HEK293 (cell line): ENCODE results near the gene MMS19.
A peak's percentile ranks its signal among the peaks of the same experiment; 100 is the strongest.

Source experiments
- CTCF ChIA-PET: fragments of 350-600 bp; formaldehyde crosslinking; extraction: SDS; loops from one replicate; lab custom pipeline; 2021; ENCODE audit warnings: antibody characterized with exemption; lab: Yijun Ruan, JAX
- POLR2A ChIA-PET: fragments of 300-600 bp; formaldehyde crosslinking; extraction: SDS; loops from one replicate; lab custom pipeline; 2020; ENCODE audit warnings: antibody characterized with exemption, inconsistent platforms; lab: Yijun Ruan, JAX
- H3K27ac ChIP-seq: fragments of 200-500 bp; sonication (Bioruptor generic); 2 replicates; pipeline ENCODE4 v1.5.1; 2014; ENCODE audit warnings: low read depth, low read length, control low read depth, inconsistent platforms; ENCODE audit errors: extremely low read depth
- H3K36me3 ChIP-seq, 2 experiments: fragments of 200-500 bp in 1 of 2; sonication (Bioruptor generic) in 1 of 2; 1 replicate in 1 of 2; 2 replicates in 1 of 2; pipeline ENCODE4 v1.5.1; 2014 to 2017; ENCODE audit warnings: inconsistent platforms in 2 of 2, low read length in 2 of 2; ENCODE audit not compliant: control insufficient read depth in 2 of 2, insufficient read depth in 1 of 2
- H3K4me1 ChIP-seq: fragments of 200-500 bp; sonication (Bioruptor generic); 2 replicates; pipeline ENCODE4 v1.5.1; 2014; ENCODE audit warnings: mild to moderate bottlenecking, low read length, inconsistent platforms; ENCODE audit not compliant: control insufficient read depth, insufficient read depth
- H3K4me3 ChIP-seq: 2 replicates; pipeline ENCODE4 v1.5.1; 2011; ENCODE audit warnings: low read depth, mild to moderate bottlenecking, control low read depth, low read length, moderate library complexity
- H3K9me3 ChIP-seq: fragments of 200-500 bp; sonication (Bioruptor generic); 2 replicates; pipeline ENCODE4 v1.5.1; 2014; ENCODE audit warnings: low read depth, low read length, inconsistent platforms; ENCODE audit not compliant: control insufficient read depth, insufficient read depth
- BCL11A ChIP-seq: fragments of 450-650 bp; formaldehyde crosslinking; IDR thresholded peaks from 2 replicates; pipeline ENCODE4 v1.5.1; 2016; ENCODE audit warnings: low read depth, missing biosample characterization, missing genetic modification characterization
- BCL11B ChIP-seq: fragments of 450-650 bp; formaldehyde crosslinking; IDR thresholded peaks from 2 replicates; pipeline ENCODE4 v1.5.1; 2016; ENCODE audit warnings: low read depth, missing biosample characterization, missing genetic modification characterization
- KLF10 ChIP-seq: fragments of 450-650 bp; IDR thresholded peaks from 2 replicates; pipeline ENCODE4 v1.5.1; 2018; ENCODE audit warnings: missing biosample characterization, mild to moderate bottlenecking, missing genetic modification characterization
- SP2 ChIP-seq: fragments of 450-650 bp; formaldehyde crosslinking; IDR thresholded peaks from 2 replicates; pipeline ENCODE4 v1.5.1; 2016; ENCODE audit warnings: missing biosample characterization, missing genetic modification characterization
- ZEB2 ChIP-seq: fragments of 450-650 bp; formaldehyde crosslinking; IDR thresholded peaks from 2 replicates; pipeline ENCODE4 v1.5.1; 2016; ENCODE audit warnings: missing biosample characterization, missing genetic modification characterization
- ZNF114 ChIP-seq: fragments of 450-650 bp; formaldehyde crosslinking; IDR thresholded peaks from 2 replicates; pipeline ENCODE4 v1.5.0; 2017; ENCODE audit warnings: missing biosample characterization, missing genetic modification characterization
- ZNF169 ChIP-seq: fragments of 450-650 bp; formaldehyde crosslinking; IDR thresholded peaks from 2 replicates; pipeline ENCODE4 v1.5.1; 2016; ENCODE audit warnings: missing biosample characterization, missing genetic modification characterization
- ZNF174 ChIP-seq: fragments of 450-650 bp; formaldehyde crosslinking; IDR thresholded peaks from 2 replicates; pipeline ENCODE4 v1.5.0; 2017; ENCODE audit warnings: missing biosample characterization, mild to moderate bottlenecking, missing genetic modification characterization
- ZNF175 ChIP-seq: fragments of 450-650 bp; formaldehyde crosslinking; IDR thresholded peaks from 2 replicates; pipeline ENCODE4 v1.5.1; 2016; ENCODE audit warnings: missing biosample characterization, missing genetic modification characterization
- ZNF211 ChIP-seq: fragments of 450-650 bp; formaldehyde crosslinking; IDR thresholded peaks from 2 replicates; pipeline ENCODE4 v1.5.1; 2016; ENCODE audit warnings: low read depth, missing biosample characterization, missing genetic modification characterization
- ZNF223 ChIP-seq: fragments of 450-650 bp; formaldehyde crosslinking; IDR thresholded peaks from 2 replicates; pipeline ENCODE4 v1.5.1; 2016; ENCODE audit warnings: missing biosample characterization, missing genetic modification characterization
- ZNF394 ChIP-seq: fragments of 450-650 bp; formaldehyde crosslinking; IDR thresholded peaks from 2 replicates; pipeline ENCODE4 v1.5.1; 2016; ENCODE audit warnings: missing biosample characterization, missing genetic modification characterization, mild to moderate bottlenecking, moderate library complexity, borderline replicate concordance
- ZNF514 ChIP-seq: fragments of 450-650 bp; formaldehyde crosslinking; IDR thresholded peaks from 2 replicates; pipeline ENCODE4 v1.5.1; 2016; ENCODE audit warnings: missing biosample characterization, missing genetic modification characterization
- ZNF777 ChIP-seq: fragments of 450-650 bp; formaldehyde crosslinking; IDR thresholded peaks from 2 replicates; pipeline ENCODE4 v1.5.1; 2017; ENCODE audit warnings: missing biosample characterization, missing genetic modification characterization, borderline replicate concordance
- ZNF843 ChIP-seq: fragments of 450-650 bp; formaldehyde crosslinking; IDR thresholded peaks from 2 replicates; pipeline ENCODE4 v1.5.1; 2016; ENCODE audit warnings: missing biosample characterization, missing genetic modification characterization
- ZSCAN23 ChIP-seq: fragments of 450-650 bp; formaldehyde crosslinking; IDR thresholded peaks from 2 replicates; pipeline ENCODE4 v1.5.1; 2016; ENCODE audit warnings: missing biosample characterization, missing genetic modification characterization
- TF ChIP-seq, protein P1 (sequence below): fragments of 450-650 bp; formaldehyde crosslinking; IDR thresholded peaks from 2 replicates; pipeline ENCODE4 v1.5.1; 2016; ENCODE audit warnings: missing biosample characterization, missing genetic modification characterization, low read depth
- TF ChIP-seq, protein P2 (sequence below): fragments of 450-650 bp; formaldehyde crosslinking; IDR thresholded peaks from 2 replicates; pipeline ENCODE4 v1.5.1; 2016; ENCODE audit warnings: missing biosample characterization, missing genetic modification characterization
- TF ChIP-seq, protein P3 (sequence below): fragments of 450-650 bp; formaldehyde crosslinking; IDR thresholded peaks from 2 replicates; pipeline ENCODE4; 2016; ENCODE audit warnings: missing biosample characterization, missing genetic modification characterization
- TF ChIP-seq, protein P4 (sequence below): fragments of 450-650 bp; IDR thresholded peaks from 2 replicates; pipeline ENCODE4 v1.5.1; 2018; ENCODE audit warnings: missing biosample characterization, mild to moderate bottlenecking, missing genetic modification characterization
- TF ChIP-seq, protein P5 (sequence below): fragments of 450-650 bp; formaldehyde crosslinking; IDR thresholded peaks from 2 replicates; pipeline ENCODE4 v1.5.1; 2016; ENCODE audit warnings: missing biosample characterization, missing genetic modification characterization, borderline replicate concordance

The MMS19 gene

DNA sequence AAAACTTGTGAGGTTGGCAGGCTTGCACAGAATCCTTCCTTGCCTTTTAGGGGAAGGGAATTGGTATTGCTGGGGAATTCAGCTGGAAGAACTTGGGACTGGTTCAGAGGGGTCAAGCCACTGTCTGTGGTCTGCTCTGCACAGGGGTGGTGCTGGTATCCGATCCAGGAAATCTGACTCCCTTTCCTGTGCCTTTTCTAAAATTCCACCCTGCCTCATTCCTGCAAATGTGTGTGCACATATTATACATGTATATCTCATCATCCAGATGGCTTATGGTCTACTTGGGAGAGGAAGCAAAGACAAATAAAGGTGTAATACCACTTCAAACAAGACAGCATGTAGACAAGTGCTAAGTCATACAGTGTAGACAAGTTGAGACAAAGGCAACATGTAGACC, 14.8 kb upstream of the MMS19 start:
- CTCF ChIA-PET, result interaction anchor here (0.6 to 0.8 kb wide), 2 partner anchors 21 to 57 kb away, joined by 3 to 5 read pairs; no protein-coding TSS in a partner anchor
- POLR2A ChIA-PET, result no interaction called here
- TF ChIP-seq ZEB2 (tag by site-specific recombination) (no peak), ZNF394 (tag by site-specific recombination) (no peak), ZNF223 (tag by site-specific recombination) (0 out of 2 replicates have a peak, but pooled peaks have one; percentile 33), ZNF169 (tag by site-specific recombination) (no peak)

DNA sequence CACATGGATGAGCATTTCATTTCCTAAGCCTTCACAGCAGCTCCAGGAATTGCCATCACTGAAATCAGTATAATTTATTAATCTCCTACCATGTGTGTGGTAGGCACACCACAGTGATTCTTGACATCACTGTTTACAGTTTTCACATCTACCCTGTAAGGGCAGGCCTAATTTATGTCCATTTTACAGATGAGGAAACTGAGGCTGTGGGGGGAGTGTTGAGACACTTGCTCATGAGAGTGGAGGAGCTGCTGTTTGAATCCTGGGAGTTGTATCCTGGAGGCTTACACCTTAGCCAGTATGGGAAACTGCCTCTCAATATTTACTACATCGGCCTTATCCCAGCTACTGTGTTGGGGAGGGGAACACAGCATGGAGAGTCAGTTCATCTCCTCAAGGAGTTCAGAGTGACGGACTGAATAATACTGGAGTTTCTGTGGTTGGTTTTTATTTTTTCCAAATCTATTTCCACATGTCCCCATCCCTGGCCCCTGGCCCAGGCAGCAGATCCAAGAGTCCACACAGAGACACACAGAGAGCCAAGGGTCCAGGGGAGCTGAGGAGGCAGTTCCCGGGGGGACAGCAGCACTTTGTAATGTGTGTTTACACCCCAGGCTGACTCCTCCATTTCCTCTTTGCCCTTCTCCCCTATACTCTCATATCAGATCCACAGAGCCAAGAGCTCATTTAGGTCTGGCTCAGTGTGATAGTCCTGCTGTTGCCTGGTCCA, 13.7 kb upstream of the MMS19 start:
- ChIA-PET POLR2A (no interaction called here), CTCF (interaction anchor here (0.9 kb wide), 1 partner anchor 23 kb away, joined by 3 read pairs; no protein-coding TSS in a partner anchor)
- no peaks in the 10 kb centered on the region for H3K4me1 ChIP-seq
- no peak for TF ChIP-seq KLF10 (tag by site-specific recombination)
- no peak for TF ChIP-seq ZNF169 (tag by site-specific recombination)
- TF ChIP-seq, protein P1, sequence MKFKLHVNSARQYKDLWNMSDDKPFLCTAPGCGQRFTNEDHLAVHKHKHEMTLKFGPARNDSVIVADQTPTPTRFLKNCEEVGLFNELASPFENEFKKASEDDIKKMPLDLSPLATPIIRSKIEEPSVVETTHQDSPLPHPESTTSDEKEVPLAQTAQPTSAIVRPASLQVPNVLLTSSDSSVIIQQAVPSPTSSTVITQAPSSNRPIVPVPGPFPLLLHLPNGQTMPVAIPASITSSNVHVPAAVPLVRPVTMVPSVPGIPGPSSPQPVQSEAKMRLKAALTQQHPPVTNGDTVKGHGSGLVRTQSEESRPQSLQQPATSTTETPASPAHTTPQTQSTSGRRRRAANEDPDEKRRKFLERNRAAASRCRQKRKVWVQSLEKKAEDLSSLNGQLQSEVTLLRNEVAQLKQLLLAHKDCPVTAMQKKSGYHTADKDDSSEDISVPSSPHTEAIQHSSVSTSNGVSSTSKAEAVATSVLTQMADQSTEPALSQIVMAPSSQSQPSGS (tag by site-specific recombination), result no peak
- TF ChIP-seq ZNF211 (tag by site-specific recombination), result no peak
- TF ChIP-seq ZNF514 (tag by site-specific recombination), result no peak
- no peak for TF ChIP-seq BCL11B (tag by site-specific recombination)
- TF ChIP-seq ZNF114 (tag by site-specific recombination), result no peak
- no peak for TF ChIP-seq SP2 (tag by site-specific recombination)
- TF ChIP-seq BCL11A (tag by site-specific recombination), result no peak
- TF ChIP-seq ZSCAN23 (tag by site-specific recombination), result no peak
- TF ChIP-seq, protein P2, sequence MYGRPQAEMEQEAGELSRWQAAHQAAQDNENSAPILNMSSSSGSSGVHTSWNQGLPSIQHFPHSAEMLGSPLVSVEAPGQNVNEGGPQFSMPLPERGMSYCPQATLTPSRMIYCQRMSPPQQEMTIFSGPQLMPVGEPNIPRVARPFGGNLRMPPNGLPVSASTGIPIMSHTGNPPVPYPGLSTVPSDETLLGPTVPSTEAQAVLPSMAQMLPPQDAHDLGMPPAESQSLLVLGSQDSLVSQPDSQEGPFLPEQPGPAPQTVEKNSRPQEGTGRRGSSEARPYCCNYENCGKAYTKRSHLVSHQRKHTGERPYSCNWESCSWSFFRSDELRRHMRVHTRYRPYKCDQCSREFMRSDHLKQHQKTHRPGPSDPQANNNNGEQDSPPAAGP (tag by site-specific recombination), result no peak
- TF ChIP-seq ZNF175 (tag by site-specific recombination), result no peak
- TF ChIP-seq, protein P3, sequence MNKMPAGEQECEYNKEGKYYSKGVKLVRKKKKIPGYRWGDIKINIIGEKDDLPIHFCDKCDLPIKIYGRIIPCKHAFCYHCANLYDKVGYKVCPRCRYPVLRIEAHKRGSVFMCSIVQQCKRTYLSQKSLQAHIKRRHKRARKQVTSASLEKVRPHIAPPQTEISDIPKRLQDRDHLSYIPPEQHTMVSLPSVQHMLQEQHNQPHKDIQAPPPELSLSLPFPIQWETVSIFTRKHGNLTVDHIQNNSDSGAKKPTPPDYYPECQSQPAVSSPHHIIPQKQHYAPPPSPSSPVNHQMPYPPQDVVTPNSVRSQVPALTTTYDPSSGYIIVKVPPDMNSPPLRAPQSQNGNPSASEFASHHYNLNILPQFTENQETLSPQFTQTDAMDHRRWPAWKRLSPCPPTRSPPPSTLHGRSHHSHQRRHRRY (tag by site-specific recombination), result no peak
- TF ChIP-seq, protein P4, sequence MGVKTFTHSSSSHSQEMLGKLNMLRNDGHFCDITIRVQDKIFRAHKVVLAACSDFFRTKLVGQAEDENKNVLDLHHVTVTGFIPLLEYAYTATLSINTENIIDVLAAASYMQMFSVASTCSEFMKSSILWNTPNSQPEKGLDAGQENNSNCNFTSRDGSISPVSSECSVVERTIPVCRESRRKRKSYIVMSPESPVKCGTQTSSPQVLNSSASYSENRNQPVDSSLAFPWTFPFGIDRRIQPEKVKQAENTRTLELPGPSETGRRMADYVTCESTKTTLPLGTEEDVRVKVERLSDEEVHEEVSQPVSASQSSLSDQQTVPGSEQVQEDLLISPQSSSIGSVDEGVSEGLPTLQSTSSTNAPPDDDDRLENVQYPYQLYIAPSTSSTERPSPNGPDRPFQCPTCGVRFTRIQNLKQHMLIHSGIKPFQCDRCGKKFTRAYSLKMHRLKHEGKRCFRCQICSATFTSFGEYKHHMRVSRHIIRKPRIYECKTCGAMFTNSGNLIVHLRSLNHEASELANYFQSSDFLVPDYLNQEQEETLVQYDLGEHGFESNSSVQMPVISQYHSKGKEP (tag by site-specific recombination), result no peak
- no peak for TF ChIP-seq ZNF843 (tag by site-specific recombination)
- TF ChIP-seq ZNF777 (tag by site-specific recombination), result no peak
- TF ChIP-seq ZNF174 (tag by site-specific recombination), result no peak
- TF ChIP-seq, protein P5, sequence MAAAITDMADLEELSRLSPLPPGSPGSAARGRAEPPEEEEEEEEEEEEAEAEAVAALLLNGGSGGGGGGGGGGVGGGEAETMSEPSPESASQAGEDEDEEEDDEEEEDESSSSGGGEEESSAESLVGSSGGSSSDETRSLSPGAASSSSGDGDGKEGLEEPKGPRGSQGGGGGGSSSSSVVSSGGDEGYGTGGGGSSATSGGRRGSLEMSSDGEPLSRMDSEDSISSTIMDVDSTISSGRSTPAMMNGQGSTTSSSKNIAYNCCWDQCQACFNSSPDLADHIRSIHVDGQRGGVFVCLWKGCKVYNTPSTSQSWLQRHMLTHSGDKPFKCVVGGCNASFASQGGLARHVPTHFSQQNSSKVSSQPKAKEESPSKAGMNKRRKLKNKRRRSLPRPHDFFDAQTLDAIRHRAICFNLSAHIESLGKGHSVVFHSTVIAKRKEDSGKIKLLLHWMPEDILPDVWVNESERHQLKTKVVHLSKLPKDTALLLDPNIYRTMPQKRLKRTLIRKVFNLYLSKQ (tag by site-specific recombination), result no peak
- TF ChIP-seq ZEB2 (tag by site-specific recombination), result no peak
- H3K36me3 ChIP-seq, result no peaks in the 10 kb centered on the region
- H3K27ac ChIP-seq, result no peak overlapping the region
- no peaks in the 10 kb centered on the region for H3K9me3 ChIP-seq
- no peak overlapping the region for H3K4me3 ChIP-seq

More for the DNA sequence above, 14.8 kb upstream of the MMS19 start:
- H3K9me3 ChIP-seq, result no peaks in the 10 kb centered on the region
- no peaks in the 10 kb centered on the region for H3K4me1 ChIP-seq
- H3K4me3 ChIP-seq, result no peak overlapping the region
- H3K36me3 ChIP-seq, result no peaks in the 10 kb centered on the region
- H3K27ac ChIP-seq, result no peak overlapping the region
